Endodermal cell (in vitro differentiated cells): ENCODE data around the gene LRRC75B. TPM values are rescaled to one million over a fixed set of nuclear protein-coding genes. Genes with fewer than 3 reads are reported as not detected.

Experiments
- DNase-seq: peaks from one replicate; pipeline ENCODE4 v3.0.0-alpha.2; 2017
- H3K27ac ChIP-seq: 2 replicates; pipeline ENCODE4 v1.5.1; 2013; ENCODE audit warnings: mild to moderate bottlenecking, low read depth, low read length, moderate library complexity
- H3K27me3 ChIP-seq: 2 replicates; pipeline ENCODE4 v1.6.1; 2013; ENCODE audit warnings: mild to moderate bottlenecking, low read length, moderate library complexity; ENCODE audit not compliant: insufficient read depth, control insufficient read depth, poor library complexity, severe bottlenecking
- H3K36me3 ChIP-seq: 2 replicates; pipeline ENCODE4 v1.7.0; 2013; ENCODE audit warnings: mild to moderate bottlenecking, low read length, moderate library complexity; ENCODE audit not compliant: control insufficient read depth, insufficient read depth
- H3K4me1 ChIP-seq: one replicate; pipeline ENCODE4 v1.7.0; 2013; ENCODE audit warnings: low read length; ENCODE audit not compliant: control insufficient read depth, insufficient read depth
- H3K4me3 ChIP-seq: 2 replicates; pipeline ENCODE4 v1.5.1; 2013; ENCODE audit warnings: mild to moderate bottlenecking, low read length, moderate library complexity
- H3K9ac ChIP-seq: 2 replicates; pipeline ENCODE4 v1.6.1; 2013; ENCODE audit warnings: mild to moderate bottlenecking, low read length, moderate library complexity; ENCODE audit not compliant: poor library complexity, severe bottlenecking; ENCODE audit errors: extremely low read depth
- H3K9me3 ChIP-seq: 2 replicates; pipeline ENCODE4 v1.6.1; 2013; ENCODE audit warnings: mild to moderate bottlenecking, low read length, moderate library complexity; ENCODE audit not compliant: control insufficient read depth
- H3K27ac Mint-ChIP-seq: 2 replicates; pipeline ENCODE4 v1.8.0; 2020; ENCODE audit warnings: mixed read lengths
- H3K27me3 Mint-ChIP-seq: 2 replicates; pipeline ENCODE4 v1.8.0; 2021; ENCODE audit warnings: mild to moderate bottlenecking, mixed read lengths; ENCODE audit not compliant: insufficient read depth
- H3K36me3 Mint-ChIP-seq: 2 replicates; pipeline ENCODE4 v1.8.0; 2020; ENCODE audit warnings: low read depth, mixed read lengths
- H3K4me1 Mint-ChIP-seq: 2 replicates; pipeline ENCODE4 v1.8.0; 2020; ENCODE audit warnings: mixed read lengths
- H3K4me3 Mint-ChIP-seq: 2 replicates; pipeline ENCODE4 v1.8.0; 2020; ENCODE audit warnings: mild to moderate bottlenecking, moderate library complexity, mixed read lengths
- H3K9me3 Mint-ChIP-seq: 2 replicates; pipeline ENCODE4 v1.8.0; 2020; ENCODE audit warnings: mild to moderate bottlenecking, mixed read lengths
- CTCF ChIP-seq: fragments of 200-600 bp; sonication (generic); conservative IDR thresholded peaks from 2 replicates; pipeline ENCODE4 v1.5.0; 2021; ENCODE audit warnings: antibody characterized with exemption, mild to moderate bottlenecking
- WGBS, 2 experiments: methylation state at CpG; one replicate each; pipeline versions ENCODE4 v1.1.5 to v1.1.7; 2013; ENCODE audit warnings: missing lambda C conversion rate in 2 of 2, mixed read lengths in 1 of 2; ENCODE audit not compliant: insufficient coverage in 1 of 2, insufficient read length in 1 of 2; 5-methylcytosine and 5-hydroxymethylcytosine counted together
- total RNA-seq, 2 donors: library from RNA; stranded (reverse); fragmentation: NEBNext Ultra II Directional in 1 of 2; extraction: Animal tissue kit (Norgen Biotek cat#: 25700) in 1 of 2; gene quantifications; 2 replicates in 1 of 2; 3 replicates in 1 of 2; pipeline ENCODE4 v1.2.1, GENCODE V29; 2021

Gene LRRC75B
- total RNA-seq, 2 donors from 2014 or later = 27.4 to 31.2 TPM

- Histone ChIP-seq H3K36me3 (peaks cover 22% of the 10 kb centered on the region), H3K27me3 (no peaks in the 10 kb centered on the region), H3K4me1 (no peaks in the 10 kb centered on the region), H3K9me3 (no peaks in the 10 kb centered on the region), H3K27ac (no peak overlapping the region), H3K4me3 (no peak overlapping the region), H3K9ac (no peak overlapping the region)
- Mint-ChIP-seq H3K4me3 (no peak overlapping the region), H3K27me3 (no peaks in the 10 kb centered on the region), H3K4me1 (peaks cover 15% of the 10 kb centered on the region), H3K27ac (peak overlapping the region; percentile 46), H3K36me3 (peaks cover 31% of the 10 kb centered on the region), H3K9me3 (no peaks in the 10 kb centered on the region)
- no peak for TF ChIP-seq CTCF
- WGBS, 2 experiments = 95 to 98% methylated on average over 3 to 6 of the region's 6 CpGs
- DNase-seq = no peak
Measured at GRCh38 chr22:24550902-24551435, 41.9 kb downstream of the LRRC75B start.

GRCh38 chr22:24550028-24550901 lies 42.6 kb downstream of the LRRC75B start:
- Histone ChIP-seq H3K4me1 (no peaks in the 10 kb centered on the region), H3K27me3 (no peaks in the 10 kb centered on the region), H3K9ac (no peak overlapping the region), H3K27ac (no peak overlapping the region), H3K36me3 (peaks cover 22% of the 10 kb centered on the region), H3K4me3 (no peak overlapping the region), H3K9me3 (no peaks in the 10 kb centered on the region)
- H3K27me3 Mint-ChIP-seq = no peaks in the 10 kb centered on the region
- H3K4me3 Mint-ChIP-seq = no peak overlapping the region
- DNase-seq = no peak
- H3K4me1 Mint-ChIP-seq = peaks cover 15% of the 10 kb centered on the region
- WGBS, 2 experiments = 97 to 98% methylated on average over 6 to 8 of the region's 8 CpGs
- H3K36me3 Mint-ChIP-seq = peaks cover 31% of the 10 kb centered on the region
- no peaks in the 10 kb centered on the region for H3K9me3 Mint-ChIP-seq
- TF ChIP-seq CTCF = no peak
- peak overlapping the region; percentile 46 for H3K27ac Mint-ChIP-seq

GRCh38 chr22:24548812-24549211 lies 44.1 kb downstream of the LRRC75B start:
- WGBS, 2 experiments = 93 to 96% methylated on average over 3 to 4 of the region's 4 CpGs
- H3K4me3 Mint-ChIP-seq = no peak overlapping the region
- H3K9me3 ChIP-seq = no peaks in the 10 kb centered on the region
- peaks cover 36% of the 10 kb centered on the region for H3K36me3 Mint-ChIP-seq
- no peak for DNase-seq
- no peak overlapping the region for H3K9ac ChIP-seq
- H3K36me3 ChIP-seq = peaks cover 30% of the 10 kb centered on the region
- H3K4me1 ChIP-seq = no peaks in the 10 kb centered on the region
- H3K27me3 ChIP-seq = no peaks in the 10 kb centered on the region
- H3K27ac ChIP-seq = no peak overlapping the region
- no peak for TF ChIP-seq CTCF
- H3K27ac Mint-ChIP-seq = peak overlapping the region; percentile 66
- H3K4me3 ChIP-seq = no peak overlapping the region
- H3K9me3 Mint-ChIP-seq = no peaks in the 10 kb centered on the region
- no peaks in the 10 kb centered on the region for H3K27me3 Mint-ChIP-seq
- peaks cover 9% of the 10 kb centered on the region for H3K4me1 Mint-ChIP-seq
